ENCODE data around the gene SLC25A17. TPM values are rescaled to one million over a fixed set of nuclear protein-coding genes. Genes with fewer than 3 reads are reported as not detected.
"Not testable (repeated sequence)": the region's sequence is repeated elsewhere in the genome, so short reads cannot be mapped to it uniquely, and the experiment has no call there.

Gene SLC25A17
- total RNA-seq, 4 donors from 2014 or later: 11.0 to 19.0 (median 15.5) TPM

DNA sequence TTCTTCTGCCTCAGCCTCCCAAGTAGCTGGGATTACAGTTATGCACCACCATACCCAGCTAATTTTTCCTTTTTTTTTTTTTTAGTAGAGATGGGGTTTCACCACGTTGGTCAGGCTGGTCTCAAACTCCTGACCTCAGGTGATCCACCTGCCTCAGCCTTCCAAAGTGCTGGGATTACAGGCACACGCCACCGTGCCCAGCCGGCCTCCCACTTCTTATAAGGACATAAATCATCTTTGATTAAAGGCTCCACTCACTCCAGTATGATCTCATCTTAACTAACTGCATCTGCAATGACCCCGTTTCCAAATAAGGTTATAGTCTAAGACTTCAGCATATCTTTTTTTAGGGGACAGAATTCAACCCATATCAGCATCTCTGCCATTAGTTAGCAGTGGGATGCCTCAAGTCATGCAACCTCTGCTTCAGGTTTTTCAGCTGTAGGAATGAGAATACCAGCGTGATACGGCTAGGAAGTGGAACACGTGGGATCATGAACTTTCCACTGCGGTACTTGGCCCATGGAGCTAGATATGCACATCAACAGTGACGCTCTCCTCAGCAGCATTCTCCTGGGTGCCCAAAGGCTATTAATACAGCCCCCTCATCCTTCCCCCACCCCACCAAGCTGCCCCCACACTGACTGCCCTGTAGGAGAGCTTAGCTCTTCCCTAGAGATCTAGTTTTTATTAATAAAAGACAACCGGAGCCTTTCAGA, 98.4 kb downstream of the SLC25A17 start:
- no peaks in the 10 kb centered on the region for H3K9me3 ChIP-seq
- intact Hi-C loops (cut with DNase I): no loop called here
- WGBS, 2 donors: 30 to 51% methylated on average over 11 of the region's 11 CpGs
- H3K4me3 ChIP-seq: no peak overlapping the region
- TF ChIP-seq POLR2A (IDR thresholded peaks at IDR 0.05): no peak
- TF ChIP-seq, protein P1, sequence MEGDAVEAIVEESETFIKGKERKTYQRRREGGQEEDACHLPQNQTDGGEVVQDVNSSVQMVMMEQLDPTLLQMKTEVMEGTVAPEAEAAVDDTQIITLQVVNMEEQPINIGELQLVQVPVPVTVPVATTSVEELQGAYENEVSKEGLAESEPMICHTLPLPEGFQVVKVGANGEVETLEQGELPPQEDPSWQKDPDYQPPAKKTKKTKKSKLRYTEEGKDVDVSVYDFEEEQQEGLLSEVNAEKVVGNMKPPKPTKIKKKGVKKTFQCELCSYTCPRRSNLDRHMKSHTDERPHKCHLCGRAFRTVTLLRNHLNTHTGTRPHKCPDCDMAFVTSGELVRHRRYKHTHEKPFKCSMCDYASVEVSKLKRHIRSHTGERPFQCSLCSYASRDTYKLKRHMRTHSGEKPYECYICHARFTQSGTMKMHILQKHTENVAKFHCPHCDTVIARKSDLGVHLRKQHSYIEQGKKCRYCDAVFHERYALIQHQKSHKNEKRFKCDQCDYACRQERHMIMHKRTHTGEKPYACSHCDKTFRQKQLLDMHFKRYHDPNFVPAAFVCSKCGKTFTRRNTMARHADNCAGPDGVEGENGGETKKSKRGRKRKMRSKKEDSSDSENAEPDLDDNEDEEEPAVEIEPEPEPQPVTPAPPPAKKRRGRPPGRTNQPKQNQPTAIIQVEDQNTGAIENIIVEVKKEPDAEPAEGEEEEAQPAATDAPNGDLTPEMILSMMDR (IDR thresholded peaks at IDR 0.05): no peak
- no peak for DNase-seq
- H3K27ac ChIP-seq: peak overlapping the region; percentile 2 to 68 (median 55)
- H3K27me3 ChIP-seq: no peaks in the 10 kb centered on the region
- peaks cover 6 to 15% (median 7%) of the 10 kb centered on the region in 3 donors for H3K4me1 ChIP-seq
- no peaks in the 10 kb centered on the region for H3K36me3 ChIP-seq

DNA sequence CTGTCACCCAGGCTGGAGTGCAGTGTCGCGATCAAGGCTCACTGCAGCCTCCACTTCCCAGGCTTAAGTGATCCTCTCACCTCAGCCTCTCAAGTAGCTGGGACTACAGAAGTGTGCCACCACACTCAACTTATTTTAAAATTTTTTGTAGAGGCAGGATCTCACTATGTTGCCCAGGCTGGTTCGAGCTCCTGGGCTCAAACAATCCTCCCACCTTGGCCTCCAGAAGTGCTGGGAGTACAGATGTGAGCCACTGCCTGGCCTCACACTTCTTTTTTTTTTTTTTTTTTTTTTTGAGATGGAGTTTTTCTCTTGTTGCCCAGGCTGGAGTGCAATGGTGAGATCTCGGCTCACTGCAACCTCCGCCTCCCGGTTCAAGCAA, 99.0 kb downstream of the SLC25A17 start:
- H3K9me3 ChIP-seq; H3K4me3 ChIP-seq; H3K36me3 ChIP-seq; H3K27me3 ChIP-seq; DNase-seq; intact Hi-C loops (cut with DNase I): not testable (repeated sequence)
- peak overlapping the region in 1 of 4 donors; percentile 68 for H3K27ac ChIP-seq
- 82 to 86% methylated on average over 4 to 6 of the region's 6 CpGs for WGBS, 2 donors
- peaks cover 6 to 15% (median 7%) of the 10 kb centered on the region in 3 donors for H3K4me1 ChIP-seq

Small RNA genes lying within 50 kb of the gene (small RNA-seq; reads per million reads assigned to genes)
- gene JTBP1: 0 reads per million in 4 donors
- gene MIR4766: 0 reads per million in 4 donors

Other genes starting within 250 kb of the SLC25A17 start
- gene MRTFA, start 182.6 kb downstream of the SLC25A17 start, total RNA-seq: 10 to 100 TPM; 24.5 to 56.3 (median 40.9) TPM
- gene MCHR1, start 139.9 kb downstream of the SLC25A17 start, total RNA-seq: under 1 TPM in 1 of 4 donors, not detected in 3; 0.56 TPM
- 100 to 1,000 TPM in 2 of 4 donors, 10 to 100 TPM in 2; 56.2 to 189 (median 104) TPM for gene ST13, start 37.3 kb upstream of the SLC25A17 start, total RNA-seq
- gene XPNPEP3, start 37.8 kb upstream of the SLC25A17 start, total RNA-seq: 10 to 100 TPM in 1 of 4 donors, 1 to 10 TPM in 3; 6.9 to 16.1 (median 9.0) TPM
- gene DNAJB7, start 42.8 kb upstream of the SLC25A17 start, total RNA-seq: not detected
- 10 to 100 TPM; 32.7 to 64.0 (median 52.4) TPM for gene RBX1, start 132.0 kb upstream of the SLC25A17 start, total RNA-seq

Measured in esophagus squamous epithelium (tissue), 5 donors.